H9 (cell line): ENCODE data around the gene ZSCAN30. TPM values are rescaled to one million over a fixed set of nuclear protein-coding genes. Genes with fewer than 3 reads are reported as not detected.

Experiments used
- DNase-seq: peaks from one replicate; pipeline ENCODE4 v3.0.0-alpha.2; 2017
- H2AFZ ChIP-seq: one replicate; pipeline ENCODE4 v1.6.1; 2013; ENCODE audit warnings: mild to moderate bottlenecking, low read length, control low read depth, moderate library complexity
- H2AK5ac ChIP-seq: 2 replicates; pipeline ENCODE4 v1.6.1; 2013; ENCODE audit warnings: low read length, control low read depth, mixed read lengths; ENCODE audit not compliant: insufficient read length
- H2BK120ac ChIP-seq: one replicate; pipeline ENCODE4 v1.6.1; 2013; ENCODE audit warnings: low read depth, mild to moderate bottlenecking, low read length, control low read depth, inconsistent platforms; ENCODE audit not compliant: poor library complexity, severe bottlenecking
- H2BK12ac ChIP-seq: 2 replicates; pipeline ENCODE4 v1.6.1; 2013; ENCODE audit warnings: low read length, control low read depth, mixed read lengths, low read depth; ENCODE audit not compliant: insufficient read length
- H2BK15ac ChIP-seq: 2 replicates; pipeline ENCODE4 v1.6.1; 2013; ENCODE audit warnings: low read depth, low read length, control low read depth
- H2BK20ac ChIP-seq: one replicate; pipeline ENCODE4 v1.6.1; 2013; ENCODE audit warnings: low read depth, mild to moderate bottlenecking, low read length, control low read depth, inconsistent platforms; ENCODE audit not compliant: poor library complexity, severe bottlenecking
- H2BK5ac ChIP-seq: 2 replicates; pipeline ENCODE4 v1.6.1; 2013; ENCODE audit warnings: low read length, control low read depth, mixed read lengths; ENCODE audit not compliant: insufficient read length
- H3K14ac ChIP-seq: 2 replicates; pipeline ENCODE4 v1.6.1; 2013; ENCODE audit warnings: low read length, control low read depth; ENCODE audit not compliant: insufficient read depth
- H3K18ac ChIP-seq: 2 replicates; pipeline ENCODE4 v1.6.1; 2013; ENCODE audit warnings: low read depth, mild to moderate bottlenecking, mixed read lengths, low read length, control low read depth; ENCODE audit not compliant: insufficient read length
- H3K23ac ChIP-seq: 2 replicates; pipeline ENCODE4 v1.6.1; 2013; ENCODE audit warnings: low read length, control low read depth, mixed read lengths, low read depth; ENCODE audit not compliant: insufficient read length
- H3K23me2 ChIP-seq: 2 replicates; pipeline ENCODE4 v1.6.1; 2013; ENCODE audit warnings: low read depth, mild to moderate bottlenecking, mixed read lengths, low read length, control low read depth; ENCODE audit not compliant: insufficient read length, poor library complexity, severe bottlenecking
- H3K27ac ChIP-seq: 2 replicates; pipeline ENCODE4 v1.5.1; 2013; ENCODE audit warnings: low read length, control low read depth, mixed read lengths, low read depth; ENCODE audit not compliant: insufficient read length
- H3K27me3 ChIP-seq: 2 replicates; pipeline ENCODE4 v1.6.1; 2013; ENCODE audit warnings: low read length, control low read depth, inconsistent platforms; ENCODE audit not compliant: insufficient read depth
- H3K4ac ChIP-seq: 2 replicates; pipeline ENCODE4 v1.6.1; 2013; ENCODE audit warnings: low read depth, mild to moderate bottlenecking, control low read depth, inconsistent platforms, low read length, moderate library complexity
- H3K4me1 ChIP-seq: 2 replicates; pipeline ENCODE4 v1.6.1; 2013; ENCODE audit warnings: low read length, control low read depth, inconsistent platforms; ENCODE audit not compliant: insufficient read depth
- H3K4me2 ChIP-seq: 2 replicates; pipeline ENCODE4 v1.6.1; 2013; ENCODE audit warnings: low read length, control low read depth, mixed read lengths; ENCODE audit not compliant: insufficient read length, insufficient read depth
- H3K56ac ChIP-seq: 2 replicates; pipeline ENCODE4 v1.6.1; 2013; ENCODE audit warnings: low read depth, mild to moderate bottlenecking, mixed read lengths, low read length, control low read depth; ENCODE audit not compliant: insufficient read length
- H3K79me1 ChIP-seq: 2 replicates; pipeline ENCODE4 v1.6.1; 2013; ENCODE audit warnings: low read depth, mild to moderate bottlenecking, moderate library complexity, low read length, control low read depth, inconsistent platforms; ENCODE audit not compliant: insufficient read depth, poor library complexity, severe bottlenecking
- H3K79me2 ChIP-seq: 2 replicates; pipeline ENCODE4 v1.6.1; 2013; ENCODE audit warnings: low read length, control low read depth, inconsistent platforms; ENCODE audit not compliant: insufficient read depth
- H3K9ac ChIP-seq: 2 replicates; pipeline ENCODE4 v1.6.1; 2013; ENCODE audit warnings: low read length, control low read depth, mixed read lengths; ENCODE audit not compliant: insufficient read length; ENCODE audit errors: extremely low read depth
- H3K9me3 ChIP-seq: one replicate; pipeline ENCODE4 v1.6.1; 2013; ENCODE audit warnings: low read depth, low read length, inconsistent platforms; ENCODE audit not compliant: control insufficient read depth
- H3T11ph ChIP-seq: one replicate; pipeline ENCODE4 v1.6.1; 2013; ENCODE audit warnings: mild to moderate bottlenecking, low read length, control low read depth, inconsistent platforms
- H4K20me1 ChIP-seq: one replicate; pipeline ENCODE4 v1.6.1; 2013; ENCODE audit not compliant: control insufficient read depth, insufficient read length, insufficient read depth
- H4K5ac ChIP-seq: 2 replicates; pipeline ENCODE4 v1.6.1; 2013; ENCODE audit warnings: low read depth, mild to moderate bottlenecking, mixed read lengths, low read length, control low read depth; ENCODE audit not compliant: insufficient read length
- H4K8ac ChIP-seq: replicated peaks from 2 replicates; pipeline ENCODE4 v1.6.1; 2013; ENCODE audit warnings: low read length, control low read depth, mixed read lengths, low read depth; ENCODE audit not compliant: insufficient read length
- H4K91ac ChIP-seq: 2 replicates; pipeline ENCODE4 v1.6.1; 2013; ENCODE audit warnings: low read depth, mild to moderate bottlenecking, moderate library complexity, mixed read lengths, low read length, control low read depth; ENCODE audit not compliant: insufficient read length
- H3K27ac Mint-ChIP-seq, 3 experiments: 2 replicates in 2 of 3; 3 replicates in 1 of 3; pipeline ENCODE4 v1.8.0; 2020 to 2021; ENCODE audit warnings: mixed read lengths in 3 of 3, mild to moderate bottlenecking in 1 of 3, moderate library complexity in 1 of 3
- H3K27me3 Mint-ChIP-seq: 2 replicates; pipeline ENCODE4 v1.8.0; 2021; ENCODE audit warnings: low read depth, mild to moderate bottlenecking, moderate library complexity, mixed read lengths
- H3K36me3 Mint-ChIP-seq, 3 experiments: 2 replicates in 2 of 3; 3 replicates in 1 of 3; pipeline ENCODE4 v1.8.0; 2020 to 2021; ENCODE audit warnings: low read depth in 3 of 3, mixed read lengths in 3 of 3; ENCODE audit not compliant: insufficient read depth in 1 of 3
- H3K4me1 Mint-ChIP-seq, 2 experiments: 2 replicates each; pipeline ENCODE4 v1.8.0; 2020; ENCODE audit warnings: mixed read lengths in 2 of 2
- H3K4me3 Mint-ChIP-seq, 2 experiments: 2 replicates in 1 of 2; 3 replicates in 1 of 2; pipeline ENCODE4 v1.8.0; 2020 to 2021; ENCODE audit warnings: mild to moderate bottlenecking in 2 of 2, mixed read lengths in 2 of 2, moderate library complexity in 1 of 2
- H3K9me3 Mint-ChIP-seq, 2 experiments: 2 replicates in 1 of 2; 3 replicates in 1 of 2; pipeline ENCODE4 v1.8.0; 2020; ENCODE audit warnings: mild to moderate bottlenecking in 2 of 2, mixed read lengths in 2 of 2, moderate library complexity in 1 of 2
- WGBS: extraction: QIAGEN DNeasy Blood & Tissue Kit; methylation state at CpG from one replicate; pipeline ENCODE4 v1.1.7; 2013; ENCODE audit warnings: missing lambda C conversion rate, low lambda C conversion rate, mixed read lengths; ENCODE audit not compliant: insufficient read length; ENCODE audit errors: extremely low coverage; 5-methylcytosine and 5-hydroxymethylcytosine counted together
- total RNA-seq: library from RNA; stranded (reverse); gene quantifications from 2 replicates; pipeline ENCODE4 v1.2.1, GENCODE V29; 2021
- TF ChIP-seq, protein P1 (sequence below): fragments of 200-600 bp; sonication (generic); conservative IDR thresholded peaks from 3 replicates; pipeline ENCODE4 v1.8.0; 2021; ENCODE audit warnings: antibody characterized with exemption, mild to moderate bottlenecking

The ZSCAN30 gene
- total RNA-seq, 1 experiment from 2014 or later: 11.6 TPM

DNA sequence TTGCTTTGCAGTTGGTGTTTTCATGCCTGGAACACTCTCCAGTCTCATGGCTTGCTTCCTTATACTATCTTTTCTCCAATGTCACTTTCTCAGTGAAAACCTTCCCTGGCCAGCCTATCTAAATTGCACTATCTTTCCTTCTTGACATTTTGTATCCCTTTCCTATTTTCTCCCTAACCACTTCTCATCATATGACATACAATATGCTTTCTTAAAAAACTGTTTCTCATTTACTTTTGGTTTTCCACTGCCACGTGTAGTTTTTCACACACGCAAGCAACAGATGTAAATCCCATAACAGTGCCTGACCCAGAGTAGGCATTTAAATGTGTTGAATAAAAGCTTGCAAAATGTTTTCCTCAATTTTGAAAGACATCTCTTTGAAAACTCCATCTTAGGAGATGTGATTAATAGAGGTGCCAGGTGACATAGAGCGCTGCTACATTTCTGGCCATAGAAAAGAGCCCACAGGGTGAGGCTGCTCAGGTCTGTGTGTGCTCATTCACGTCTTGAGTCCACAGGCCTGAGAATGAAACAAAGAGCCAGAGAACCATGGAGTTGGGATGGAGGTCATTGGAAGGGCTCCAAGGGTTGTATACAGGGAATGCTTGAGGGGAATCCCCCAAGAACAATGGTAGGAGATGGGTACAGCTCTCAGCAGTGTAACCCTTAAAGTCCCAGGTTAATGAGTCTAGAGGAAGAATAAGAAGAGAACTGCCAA, 41.5 kb upstream of the ZSCAN30 start:
- H4K5ac ChIP-seq: no peak overlapping the region
- H3K4me1 ChIP-seq: no peaks in the 10 kb centered on the region
- no peak overlapping the region for H3K27ac Mint-ChIP-seq
- no peak for DNase-seq
- no peaks in the 10 kb centered on the region for H3K79me1 ChIP-seq
- H3K27ac ChIP-seq: no peak overlapping the region
- H3K27me3 ChIP-seq: no peaks in the 10 kb centered on the region
- no peak overlapping the region for H3K14ac ChIP-seq
- no peak overlapping the region for H2AK5ac ChIP-seq
- WGBS: no CpG with 5 or more reads among the region's 4 CpGs
- H3K23ac ChIP-seq: no peak overlapping the region
- H2BK120ac ChIP-seq: no peak overlapping the region
- H3K79me2 ChIP-seq: no peaks in the 10 kb centered on the region
- no peak overlapping the region for H3T11ph ChIP-seq
- TF ChIP-seq, protein P1, sequence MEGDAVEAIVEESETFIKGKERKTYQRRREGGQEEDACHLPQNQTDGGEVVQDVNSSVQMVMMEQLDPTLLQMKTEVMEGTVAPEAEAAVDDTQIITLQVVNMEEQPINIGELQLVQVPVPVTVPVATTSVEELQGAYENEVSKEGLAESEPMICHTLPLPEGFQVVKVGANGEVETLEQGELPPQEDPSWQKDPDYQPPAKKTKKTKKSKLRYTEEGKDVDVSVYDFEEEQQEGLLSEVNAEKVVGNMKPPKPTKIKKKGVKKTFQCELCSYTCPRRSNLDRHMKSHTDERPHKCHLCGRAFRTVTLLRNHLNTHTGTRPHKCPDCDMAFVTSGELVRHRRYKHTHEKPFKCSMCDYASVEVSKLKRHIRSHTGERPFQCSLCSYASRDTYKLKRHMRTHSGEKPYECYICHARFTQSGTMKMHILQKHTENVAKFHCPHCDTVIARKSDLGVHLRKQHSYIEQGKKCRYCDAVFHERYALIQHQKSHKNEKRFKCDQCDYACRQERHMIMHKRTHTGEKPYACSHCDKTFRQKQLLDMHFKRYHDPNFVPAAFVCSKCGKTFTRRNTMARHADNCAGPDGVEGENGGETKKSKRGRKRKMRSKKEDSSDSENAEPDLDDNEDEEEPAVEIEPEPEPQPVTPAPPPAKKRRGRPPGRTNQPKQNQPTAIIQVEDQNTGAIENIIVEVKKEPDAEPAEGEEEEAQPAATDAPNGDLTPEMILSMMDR: no peak
- no peak overlapping the region for H4K91ac ChIP-seq
- no peak overlapping the region for H3K56ac ChIP-seq
- no peak overlapping the region for H2BK20ac ChIP-seq
- H3K9me3 ChIP-seq: no peaks in the 10 kb centered on the region
- H2AFZ ChIP-seq: no peak overlapping the region
- no peak overlapping the region for H2BK15ac ChIP-seq
- no peak overlapping the region for H3K4me2 ChIP-seq
- H4K20me1 ChIP-seq: no peaks in the 10 kb centered on the region
- H3K27me3 Mint-ChIP-seq: no peaks in the 10 kb centered on the region
- no peak overlapping the region for H3K4ac ChIP-seq
- H3K36me3 Mint-ChIP-seq: peaks cover 20 to 36% (median 35%) of the 10 kb centered on the region in 3 experiments; a peak in 5 of 7 replicates
- no peak overlapping the region for H4K8ac ChIP-seq
- H3K18ac ChIP-seq: no peak overlapping the region
- H3K4me3 Mint-ChIP-seq: no peak overlapping the region
- H3K23me2 ChIP-seq: no peaks in the 10 kb centered on the region
- no peaks in the 10 kb centered on the region for H3K9me3 Mint-ChIP-seq
- no peak overlapping the region for H3K9ac ChIP-seq
- H3K4me1 Mint-ChIP-seq: no peaks in the 10 kb centered on the region; a peak in 1 of 4 replicates
- H2BK12ac ChIP-seq: no peak overlapping the region
- H2BK5ac ChIP-seq: no peak overlapping the region
